Myocyte (in vitro differentiated cells): Measurements from ENCODE around the gene DCST2. TPM values are rescaled to one million over a fixed set of nuclear protein-coding genes. Genes with fewer than 3 reads are reported as not detected.
A peak's percentile ranks its signal among the peaks of the same experiment; 100 is the strongest.

Experiments used
- DNase-seq: peaks from one replicate; pipeline ENCODE4 v3.0.0-alpha.2; 2012; ENCODE audit warnings: low read depth
- total RNA-seq: library from RNA; depleted of rRNA; stranded (reverse); fragments of >200 nt; gene quantifications from 2 replicates; pipeline ENCODE4 v1.2.3, GENCODE V29; 2014

DCST2 gene
- total RNA-seq, 1 donor from 2014 or later = not detected

- no peak for DNase-seq
Measured at GRCh38 chr1:155029513-155030242, 3.9 kb downstream of the DCST2 start.

GRCh38 chr1:155026588-155026987 lies 7.0 kb downstream of the DCST2 start:
- DNase-seq = no peak

GRCh38 chr1:155026154-155026553 lies 7.4 kb downstream of the DCST2 start:
- no peak for DNase-seq

- no peak for DNase-seq
Measured at GRCh38 chr1:155024315-155024714, 9.3 kb downstream of the DCST2 start.

- DNase-seq = no peak
Measured at GRCh38 chr1:155023627-155024026, 10.0 kb downstream of the DCST2 start.

GRCh38 chr1:155022927-155023236 lies 10.7 kb downstream of the DCST2 start:
- no peak for DNase-seq

- no peak for DNase-seq
Measured at GRCh38 chr1:155022136-155022926, 11.2 kb downstream of the DCST2 start.

GRCh38 chr1:155019377-155020245 lies 14.0 kb downstream of the DCST2 start:
- DNase-seq = no peak

GRCh38 chr1:155018617-155019348 lies 14.8 kb downstream of the DCST2 start:
- no peak for DNase-seq

- no peak for DNase-seq
Measured at GRCh38 chr1:155017946-155018316, 15.7 kb downstream of the DCST2 start.

- peak; percentile 88 for DNase-seq
Measured at GRCh38 chr1:155017041-155017945, 16.3 kb downstream of the DCST2 start.

- no peak for DNase-seq
Measured at GRCh38 chr1:155016231-155016831, 17.2 kb downstream of the DCST2 start.

- DNase-seq = no peak
Measured at GRCh38 chr1:155015527-155016230, 17.9 kb downstream of the DCST2 start.

- no peak for DNase-seq
Measured at GRCh38 chr1:155014709-155015508, 18.7 kb downstream of the DCST2 start.

GRCh38 chr1:155013632-155014031 lies 19.9 kb downstream of the DCST2 start:
- no peak for DNase-seq

GRCh38 chr1:155012776-155013602 lies 20.6 kb downstream of the DCST2 start:
- DNase-seq = no peak

GRCh38 chr1:155012026-155012546 lies 21.5 kb downstream of the DCST2 start:
- DNase-seq = peak; percentile 39
